OCI-LY7 (cell line): ENCODE results near the gene HS3ST4. TPM values are rescaled to one million over a fixed set of nuclear protein-coding genes. Genes with fewer than 3 reads are reported as not detected.

Experiments used
- BruUV-seq: library from RNA; stranded (reverse); fragments of 400-500 nt; replicated peaks from 2 replicates; lab custom pipeline; 2021; lab: Mats Ljungman, UMichigan
- CTCF ChIA-PET: fragments of 300-600 bp; sonication (Branson Sonifier 250); formaldehyde crosslinking; loops from one replicate; lab custom pipeline; 2022; ENCODE audit warnings: antibody characterized with exemption; ENCODE audit not compliant: unreplicated experiment; lab: Charles Lee
- POLR2A ChIA-PET: fragments of 300-600 bp; sonication (Branson Sonifier 250); formaldehyde crosslinking; loops from one replicate; lab custom pipeline; 2022; ENCODE audit warnings: antibody characterized with exemption; lab: Charles Lee
- DNase-seq: peaks from one replicate; pipeline ENCODE4 v3.0.0-alpha.2; 2015; ENCODE audit warnings: low spot score
- H2AFZ ChIP-seq: fragments of 200-600 bp; sonication (generic), shearing (Covaris generic); 2 replicates; pipeline ENCODE4 v1.6.1; 2014; ENCODE audit warnings: mild to moderate bottlenecking, antibody characterized with exemption, low read length, moderate library complexity
- H3K27ac ChIP-seq: fragments of 200-600 bp; sonication (generic); 2 replicates; pipeline ENCODE4 v1.5.1; 2014; ENCODE audit warnings: mixed run types, low read depth, mild to moderate bottlenecking, moderate library complexity, low read length, inconsistent platforms; ENCODE audit not compliant: poor library complexity, severe bottlenecking
- H3K36me3 ChIP-seq: fragments of 200-600 bp; sonication (generic); 2 replicates; pipeline ENCODE4 v1.6.1; 2014; ENCODE audit warnings: mild to moderate bottlenecking, antibody characterized with exemption, low read length, moderate library complexity, mixed read lengths; ENCODE audit not compliant: insufficient read depth
- H3K4me1 ChIP-seq: fragments of 200-600 bp; sonication (generic); 2 replicates; pipeline ENCODE4 v1.5.1; 2014; ENCODE audit warnings: mild to moderate bottlenecking, low read length; ENCODE audit not compliant: insufficient read depth, poor library complexity, severe bottlenecking
- H3K4me2 ChIP-seq: fragments of 200-600 bp; sonication (generic); 2 replicates; pipeline ENCODE4 v1.6.1; 2014; ENCODE audit warnings: mild to moderate bottlenecking, low read length
- H3K4me3 ChIP-seq: fragments of 200-600 bp; sonication (generic); 2 replicates; pipeline ENCODE4 v1.5.1; 2014; ENCODE audit warnings: mild to moderate bottlenecking, low read depth, low read length; ENCODE audit not compliant: poor library complexity, severe bottlenecking
- H3K79me2 ChIP-seq: fragments of 200-600 bp; sonication (generic); 2 replicates; pipeline ENCODE4 v1.6.1; 2016; ENCODE audit warnings: low read depth, mild to moderate bottlenecking, low read length, moderate library complexity, mixed read lengths; ENCODE audit not compliant: insufficient read depth
- H3K9me2 ChIP-seq: fragments of 200-600 bp; sonication (generic); 2 replicates; pipeline ENCODE4 v1.6.1; 2016; ENCODE audit warnings: mild to moderate bottlenecking, low read length, mixed read lengths; ENCODE audit not compliant: insufficient read depth
- H3K9me3 ChIP-seq: fragments of 200-600 bp; sonication (generic); 2 replicates; pipeline ENCODE4 v1.6.1; 2014; ENCODE audit warnings: mild to moderate bottlenecking, mixed run types, low read length, mixed read lengths
- H4K20me1 ChIP-seq: fragments of 200-600 bp; sonication (generic); 2 replicates; pipeline ENCODE4 v1.6.1; 2014; ENCODE audit warnings: mild to moderate bottlenecking, antibody characterized with exemption, low read length, moderate library complexity, mixed read lengths; ENCODE audit not compliant: insufficient read depth
- CTCF ChIP-seq: fragments of 200-600 bp; sonication (generic); conservative IDR thresholded peaks from 2 replicates; pipeline ENCODE4 v1.5.1; 2014; ENCODE audit warnings: mild to moderate bottlenecking, antibody characterized with exemption, low read length, moderate library complexity, mixed read lengths
- EZH2phosphoT487 ChIP-seq: fragments of 200-600 bp; sonication (generic); IDR thresholded peaks from 2 replicates; pipeline ENCODE4 v1.6.1; 2018; ENCODE audit warnings: low read depth, borderline replicate concordance, mild to moderate bottlenecking, mixed run types, antibody characterized with exemption, low read length, moderate library complexity, mixed read lengths
- intact Hi-C: fragments of 100-400 bp; cut with micrococcal nuclease; formaldehyde crosslinking; loops from one replicate; pipeline ENCODE4 v1.10.0; 2022; ENCODE audit not compliant: unreplicated experiment
- total RNA-seq, 2 experiments: library from RNA; depleted of rRNA in 1 of 2; stranded (reverse); fragments of >200 nt in 1 of 2; shearing (Covaris generic) in 1 of 2; gene quantifications; 2 replicates each; pipeline ENCODE4 v1.2.3, GENCODE V29; 2014 to 2022

Gene HS3ST4
- total RNA-seq, 2 experiments from 2014 or later = not detected

DNA sequence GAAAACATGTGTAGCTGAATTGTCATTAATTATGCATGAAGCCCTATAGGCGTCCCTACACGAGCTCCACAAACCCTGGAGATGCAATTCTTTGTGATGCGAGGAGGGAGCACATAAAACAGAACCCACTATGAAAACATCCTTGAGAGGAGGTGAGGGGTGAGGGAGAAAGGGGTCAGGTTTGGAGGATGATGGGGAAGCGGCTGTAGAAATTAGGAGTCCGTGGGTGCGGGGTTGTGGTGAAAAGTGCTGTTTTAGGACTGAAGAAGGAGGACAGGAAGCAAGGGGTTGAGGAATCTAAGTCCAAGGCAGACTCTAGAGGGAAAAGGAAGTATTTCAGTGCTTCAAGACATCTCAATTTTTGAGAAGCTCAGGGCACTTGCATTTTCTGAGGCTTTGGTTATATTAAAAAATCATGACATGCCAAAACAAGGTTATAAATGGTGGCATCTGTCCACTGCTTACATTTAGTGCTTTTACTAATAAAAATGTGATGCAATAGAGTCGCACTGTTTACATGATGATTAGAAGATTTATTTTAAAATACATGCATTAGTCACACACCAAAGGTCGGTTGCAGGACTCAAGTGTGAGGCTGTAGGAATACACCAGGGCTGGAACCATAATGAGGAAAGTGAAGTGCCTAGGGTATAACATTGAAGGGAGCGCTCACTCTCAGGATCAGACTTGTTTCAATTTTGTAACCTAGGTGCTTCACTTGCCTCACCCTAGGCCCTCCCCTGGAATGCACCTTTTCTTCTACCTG lies 379.5 kb downstream of the HS3ST4 start:
- Histone ChIP-seq H3K9me3 (no peaks in the 10 kb centered on the region), H3K9me2 (no peaks in the 10 kb centered on the region), H3K4me3 (no peak overlapping the region), H4K20me1 (no peaks in the 10 kb centered on the region), H3K4me2 (no peak overlapping the region), H3K4me1 (no peaks in the 10 kb centered on the region), H3K27ac (no peak overlapping the region), H2AFZ (no peak overlapping the region), H3K79me2 (no peaks in the 10 kb centered on the region), H3K36me3 (no peaks in the 10 kb centered on the region)
- intact Hi-C loops = no loop called here
- ChIA-PET CTCF (interaction anchor here (0.5 kb wide), 1 partner anchor 213 kb away, joined by 4 read pairs; no protein-coding TSS in a partner anchor), POLR2A (no interaction called here)
- no peak for DNase-seq
- BruUV-seq = no TSS peak
- TF ChIP-seq EZH2phosphoT487 (no peak), CTCF (no peak)

DNA sequence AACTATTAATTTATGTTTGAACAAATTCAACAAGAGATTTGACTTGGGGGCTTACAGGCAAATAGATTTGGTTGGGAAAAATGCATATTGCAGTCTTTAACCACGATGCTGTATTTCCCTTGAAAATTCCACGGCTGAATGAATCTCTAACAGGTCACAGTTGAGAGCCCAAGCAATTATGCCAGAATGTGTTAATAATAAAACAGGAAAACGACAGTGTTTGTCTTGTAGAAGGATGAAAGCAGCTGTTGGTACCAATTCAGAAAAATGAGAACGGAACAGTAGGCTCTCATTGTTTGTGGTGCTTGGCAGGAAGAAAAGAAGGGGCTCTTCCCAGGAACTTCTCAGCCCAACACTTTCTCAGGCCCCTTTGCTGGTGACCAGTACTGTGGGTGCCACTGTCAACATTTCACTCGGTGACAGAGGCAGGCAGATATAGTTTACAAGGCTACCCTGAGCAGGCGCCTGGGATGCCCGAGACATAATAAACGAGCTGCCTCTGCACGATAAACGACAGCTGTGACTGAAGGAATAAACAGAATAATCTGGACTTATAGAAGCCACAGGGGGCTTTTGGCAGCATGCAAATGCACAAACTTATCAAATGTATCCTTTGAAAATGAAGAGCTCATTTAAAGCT lies 387.1 kb downstream of the HS3ST4 start:
- DNase-seq = no peak
- Histone ChIP-seq H3K4me1 (no peaks in the 10 kb centered on the region), H3K4me3 (no peak overlapping the region), H3K27ac (no peak overlapping the region), H2AFZ (no peak overlapping the region), H3K4me2 (no peak overlapping the region), H4K20me1 (no peaks in the 10 kb centered on the region), H3K36me3 (no peaks in the 10 kb centered on the region), H3K9me3 (no peaks in the 10 kb centered on the region), H3K9me2 (no peaks in the 10 kb centered on the region), H3K79me2 (no peaks in the 10 kb centered on the region)
- no TSS peak for BruUV-seq
- TF ChIP-seq CTCF (no peak), EZH2phosphoT487 (no peak)
- POLR2A ChIA-PET = no interaction called here
- CTCF ChIA-PET = interaction anchor here (0.6 kb wide), 1 partner anchor 44 kb away, joined by 3 read pairs; no protein-coding TSS in a partner anchor
- intact Hi-C loops = no loop called here

DNA sequence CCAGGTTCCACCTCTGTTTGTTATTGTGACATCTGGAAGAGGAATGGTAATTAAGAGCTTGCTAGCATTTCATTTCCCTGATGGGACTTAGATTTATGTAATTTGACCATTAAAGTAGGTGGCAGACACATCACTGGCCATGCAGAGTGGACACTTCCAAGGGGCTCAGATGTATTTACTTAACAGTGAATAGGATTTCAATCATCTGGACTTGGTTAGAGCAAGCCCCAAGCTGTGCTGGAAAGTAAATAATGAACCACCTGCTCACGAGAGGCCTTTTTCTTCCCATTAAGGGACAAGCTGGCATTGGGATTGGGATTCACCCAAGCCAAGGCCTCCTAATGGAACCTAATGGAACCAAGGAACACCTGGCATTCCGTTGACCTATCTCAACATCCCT lies 395.3 kb downstream of the HS3ST4 start:
- Histone ChIP-seq H3K9me2 (no peaks in the 10 kb centered on the region), H3K4me3 (no peak overlapping the region), H3K36me3 (no peaks in the 10 kb centered on the region), H3K27ac (no peak overlapping the region), H4K20me1 (no peaks in the 10 kb centered on the region), H3K4me2 (no peak overlapping the region), H2AFZ (no peak overlapping the region), H3K4me1 (no peaks in the 10 kb centered on the region), H3K9me3 (no peaks in the 10 kb centered on the region), H3K79me2 (no peaks in the 10 kb centered on the region)
- POLR2A ChIA-PET = no interaction called here
- no peak for TF ChIP-seq EZH2phosphoT487
- no peak for TF ChIP-seq CTCF
- BruUV-seq = no TSS peak
- DNase-seq = no peak
- intact Hi-C loops = no loop called here
- CTCF ChIA-PET = no interaction called here
